ENCODE data around the gene PLEKHM3.

GRCh38 chr2:207861789-207862188 is 163.5 kb downstream of the PLEKHM3 start:
- TF ChIP-seq EZH2phosphoT487 (IDR thresholded peaks at IDR 0.05; ENCODE audit: insufficient read depth, low read depth) (no peak), EZH2 (IDR thresholded peaks at IDR 0.05; ENCODE audit: insufficient read depth, poor library complexity, severe bottlenecking) (no peak)
